ENCODE results near the gene IP6K2.

DNA sequence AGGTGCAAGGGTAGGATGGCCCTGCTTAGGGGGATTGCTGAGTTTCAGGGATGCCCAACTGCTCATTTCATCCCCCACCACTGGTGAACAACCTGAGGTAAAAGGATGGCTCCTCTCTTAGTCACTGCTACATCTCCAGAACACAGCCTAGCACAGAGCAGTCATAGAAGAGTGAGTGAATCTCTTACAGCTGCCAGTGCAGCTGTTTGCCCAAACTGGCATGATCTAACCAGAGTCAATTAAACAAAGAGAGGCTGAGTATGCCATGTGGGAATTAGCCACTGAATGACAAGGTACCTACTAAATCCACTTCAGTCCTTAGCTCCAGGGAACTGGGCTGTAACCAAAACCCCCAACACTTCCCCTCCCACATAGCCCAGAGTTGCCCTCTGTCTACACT is 24.5 kb downstream of the IP6K2 start:
- no peak for TF ChIP-seq POLR2A (IDR thresholded peaks at IDR 0.05)
- TF ChIP-seq, protein P1, sequence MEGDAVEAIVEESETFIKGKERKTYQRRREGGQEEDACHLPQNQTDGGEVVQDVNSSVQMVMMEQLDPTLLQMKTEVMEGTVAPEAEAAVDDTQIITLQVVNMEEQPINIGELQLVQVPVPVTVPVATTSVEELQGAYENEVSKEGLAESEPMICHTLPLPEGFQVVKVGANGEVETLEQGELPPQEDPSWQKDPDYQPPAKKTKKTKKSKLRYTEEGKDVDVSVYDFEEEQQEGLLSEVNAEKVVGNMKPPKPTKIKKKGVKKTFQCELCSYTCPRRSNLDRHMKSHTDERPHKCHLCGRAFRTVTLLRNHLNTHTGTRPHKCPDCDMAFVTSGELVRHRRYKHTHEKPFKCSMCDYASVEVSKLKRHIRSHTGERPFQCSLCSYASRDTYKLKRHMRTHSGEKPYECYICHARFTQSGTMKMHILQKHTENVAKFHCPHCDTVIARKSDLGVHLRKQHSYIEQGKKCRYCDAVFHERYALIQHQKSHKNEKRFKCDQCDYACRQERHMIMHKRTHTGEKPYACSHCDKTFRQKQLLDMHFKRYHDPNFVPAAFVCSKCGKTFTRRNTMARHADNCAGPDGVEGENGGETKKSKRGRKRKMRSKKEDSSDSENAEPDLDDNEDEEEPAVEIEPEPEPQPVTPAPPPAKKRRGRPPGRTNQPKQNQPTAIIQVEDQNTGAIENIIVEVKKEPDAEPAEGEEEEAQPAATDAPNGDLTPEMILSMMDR (IDR thresholded peaks at IDR 0.05) = no peak

Measured in thyroid gland (tissue), 4 donors.